GM12801 (cell line): ENCODE data around the gene LRMDA.

Experiments
- TF ChIP-seq, protein P1 (sequence below): IDR thresholded peaks from one replicate; pipeline ENCODE4 v1.5.1; 2011; ENCODE audit warnings: control low read depth; ENCODE audit not compliant: insufficient read length; ENCODE audit errors: extremely low read depth

The LRMDA gene

GRCh38 chr10:76115471-76116155, 684.2 kb downstream of the LRMDA start:
- TF ChIP-seq, protein P1, sequence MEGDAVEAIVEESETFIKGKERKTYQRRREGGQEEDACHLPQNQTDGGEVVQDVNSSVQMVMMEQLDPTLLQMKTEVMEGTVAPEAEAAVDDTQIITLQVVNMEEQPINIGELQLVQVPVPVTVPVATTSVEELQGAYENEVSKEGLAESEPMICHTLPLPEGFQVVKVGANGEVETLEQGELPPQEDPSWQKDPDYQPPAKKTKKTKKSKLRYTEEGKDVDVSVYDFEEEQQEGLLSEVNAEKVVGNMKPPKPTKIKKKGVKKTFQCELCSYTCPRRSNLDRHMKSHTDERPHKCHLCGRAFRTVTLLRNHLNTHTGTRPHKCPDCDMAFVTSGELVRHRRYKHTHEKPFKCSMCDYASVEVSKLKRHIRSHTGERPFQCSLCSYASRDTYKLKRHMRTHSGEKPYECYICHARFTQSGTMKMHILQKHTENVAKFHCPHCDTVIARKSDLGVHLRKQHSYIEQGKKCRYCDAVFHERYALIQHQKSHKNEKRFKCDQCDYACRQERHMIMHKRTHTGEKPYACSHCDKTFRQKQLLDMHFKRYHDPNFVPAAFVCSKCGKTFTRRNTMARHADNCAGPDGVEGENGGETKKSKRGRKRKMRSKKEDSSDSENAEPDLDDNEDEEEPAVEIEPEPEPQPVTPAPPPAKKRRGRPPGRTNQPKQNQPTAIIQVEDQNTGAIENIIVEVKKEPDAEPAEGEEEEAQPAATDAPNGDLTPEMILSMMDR: no peak

DNA sequence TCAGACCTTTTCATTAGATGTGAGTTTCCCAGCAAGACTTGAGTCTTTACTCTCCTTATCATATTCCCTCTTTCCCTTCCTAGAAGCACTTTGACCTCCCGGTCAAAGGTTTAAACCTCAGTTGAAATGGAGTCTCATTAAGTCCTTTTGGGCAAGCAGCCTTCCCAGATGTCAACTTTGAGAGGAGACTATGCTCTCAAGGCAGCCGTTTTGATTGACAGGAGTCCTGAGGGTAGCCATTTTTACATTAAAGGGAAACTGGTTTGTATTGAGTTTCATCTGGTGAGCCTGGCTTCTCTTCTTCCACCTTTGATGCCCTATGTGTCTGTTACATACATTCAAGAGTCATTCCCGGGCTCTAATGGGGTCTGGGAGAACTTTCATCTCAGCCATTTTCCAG, 685.1 kb downstream of the LRMDA start:
- TF ChIP-seq, protein P1: no peak

DNA sequence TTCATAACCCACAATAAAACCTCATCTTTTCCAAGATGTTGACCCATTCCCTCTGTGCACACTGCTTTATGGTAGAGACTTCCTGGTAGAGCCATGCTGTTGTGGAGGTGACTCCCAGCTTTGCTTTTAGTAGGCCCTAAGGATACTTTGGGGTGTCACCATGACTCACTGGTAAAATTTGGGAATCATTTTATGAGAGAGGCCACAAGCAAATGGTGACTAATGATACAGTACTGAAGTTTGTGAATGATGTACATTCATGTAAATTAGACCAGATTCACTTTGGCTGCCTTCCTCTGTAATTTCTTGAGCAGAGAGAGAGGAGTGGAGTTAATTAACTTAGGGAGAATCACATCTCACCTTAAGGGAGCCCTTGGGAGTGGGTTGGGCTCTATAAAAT, 686.5 kb downstream of the LRMDA start:
- TF ChIP-seq, protein P1: no peak

DNA sequence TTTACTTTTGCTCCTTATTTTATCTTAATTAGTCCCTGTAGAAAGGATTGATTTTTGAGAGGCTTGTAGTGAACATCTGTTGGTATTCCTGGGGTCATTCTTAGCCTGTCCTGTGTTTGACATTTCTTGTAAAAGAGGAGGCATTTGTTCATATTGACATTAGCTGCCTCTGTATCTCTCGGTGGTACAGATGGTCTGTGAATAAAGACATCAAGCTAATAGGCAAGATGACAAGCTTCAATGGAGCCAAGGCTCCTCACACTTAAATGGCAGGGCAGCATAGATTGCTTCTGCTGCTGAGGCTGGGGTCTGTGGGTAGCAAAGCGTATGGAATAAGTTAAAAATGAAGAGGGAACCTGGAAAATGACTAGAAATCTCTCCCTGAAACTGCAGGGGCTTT, 687.6 kb downstream of the LRMDA start:
- TF ChIP-seq, protein P1: no peak

DNA sequence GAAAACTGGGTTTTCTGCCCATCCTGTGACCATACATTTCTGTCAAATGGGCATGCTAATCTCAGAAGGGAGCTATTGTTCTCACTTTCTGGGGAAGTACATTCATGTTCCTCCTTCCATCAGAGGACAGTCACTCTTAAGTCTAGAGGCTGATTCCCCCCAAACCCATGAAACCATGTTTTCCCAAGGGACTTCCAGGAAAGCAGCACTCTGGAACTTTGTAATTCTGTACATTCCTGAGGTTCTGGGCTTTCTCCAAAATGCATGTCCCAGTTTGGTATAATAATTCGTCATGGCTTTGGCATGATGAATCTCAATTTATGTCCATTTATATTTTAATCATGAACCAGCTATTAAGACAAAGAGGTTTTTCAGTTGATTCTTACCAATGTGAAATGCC, 688.1 kb downstream of the LRMDA start:
- TF ChIP-seq, protein P1: no peak

DNA sequence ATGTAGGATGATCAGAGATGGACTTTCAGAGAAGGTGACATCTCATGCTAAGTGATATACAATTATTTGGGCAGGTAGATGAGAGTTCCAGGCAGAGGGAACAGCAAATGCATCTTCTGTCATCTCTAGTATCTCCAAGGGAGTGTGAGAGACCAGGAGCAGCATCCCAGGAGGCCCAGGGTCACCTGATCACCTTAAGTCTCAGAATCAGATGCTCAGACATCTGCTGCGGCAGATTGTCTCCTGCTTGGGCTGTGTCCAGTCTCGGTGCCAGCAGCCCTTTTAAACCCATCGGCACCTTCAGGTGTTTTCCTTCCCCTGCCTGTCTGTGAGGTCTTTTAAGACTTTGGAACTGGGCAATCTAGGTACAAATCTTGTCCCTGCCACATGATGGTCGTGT, 690.6 kb downstream of the LRMDA start:
- TF ChIP-seq, protein P1: no peak

DNA sequence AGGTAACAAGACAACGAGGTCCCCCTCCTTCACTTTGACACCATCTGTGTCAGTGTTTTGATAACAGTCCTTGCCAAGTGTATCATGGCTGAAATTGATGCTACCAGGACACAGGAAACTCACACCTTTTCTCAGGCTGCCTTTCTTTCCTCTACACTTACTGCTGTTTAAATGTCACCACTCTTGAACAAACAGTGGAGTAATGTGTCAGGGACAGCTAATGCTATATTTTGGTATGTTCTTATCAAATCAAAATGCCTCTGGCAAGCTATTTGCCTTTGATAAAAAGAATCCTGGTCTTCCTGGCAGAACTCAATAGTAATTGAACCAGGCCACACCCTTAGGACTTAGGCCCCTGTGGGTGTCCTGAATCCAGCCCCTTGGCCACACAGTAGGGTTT, 692.9 kb downstream of the LRMDA start:
- TF ChIP-seq, protein P1: no peak

GRCh38 chr10:76125900-76126299, 694.5 kb downstream of the LRMDA start:
- TF ChIP-seq, protein P1: no peak
